Stimulated activated naive CD8-positive, alpha-beta T cell treated with anti-CD3 and anti-CD28 coated beads, Interleukin-15, amount 100 ng/mL, for 72 hours (primary cell): ENCODE results near the gene GRK6.

ENCODE experiments used
- ATAC-seq: fragments of 150-1000 bp; cut with Tn5 transposase; 2 replicates; pipeline ENCODE4 v1.10.0; 2021; ENCODE audit warnings: mild to moderate bottlenecking, moderate library complexity
- DNase-seq, 2 donors: peaks; one replicate each; pipeline ENCODE4 v3.0.0; 2021 to 2022
- H3K27ac Mint-ChIP-seq, 2 donors: one replicate each; pipeline ENCODE4 v1.8.0; 2022; ENCODE audit warnings: mild to moderate bottlenecking in 2 of 2, mixed read lengths in 2 of 2, moderate library complexity in 2 of 2
- H3K27me3 Mint-ChIP-seq: one replicate; pipeline ENCODE4 v1.8.0; 2022; ENCODE audit warnings: mixed read lengths
- H3K4me1 Mint-ChIP-seq: one replicate; pipeline ENCODE4 v1.8.0; 2022; ENCODE audit warnings: mild to moderate bottlenecking, mixed read lengths
- H3K4me3 Mint-ChIP-seq, 2 donors: one replicate each; pipeline ENCODE4 v1.8.0; 2022; ENCODE audit warnings: mild to moderate bottlenecking in 2 of 2, mixed read lengths in 2 of 2, moderate library complexity in 1 of 2
- H3K9me3 Mint-ChIP-seq, 2 donors: one replicate each; pipeline ENCODE4 v1.8.0; 2022; ENCODE audit warnings: mixed read lengths in 2 of 2

The GRK6 gene

DNA sequence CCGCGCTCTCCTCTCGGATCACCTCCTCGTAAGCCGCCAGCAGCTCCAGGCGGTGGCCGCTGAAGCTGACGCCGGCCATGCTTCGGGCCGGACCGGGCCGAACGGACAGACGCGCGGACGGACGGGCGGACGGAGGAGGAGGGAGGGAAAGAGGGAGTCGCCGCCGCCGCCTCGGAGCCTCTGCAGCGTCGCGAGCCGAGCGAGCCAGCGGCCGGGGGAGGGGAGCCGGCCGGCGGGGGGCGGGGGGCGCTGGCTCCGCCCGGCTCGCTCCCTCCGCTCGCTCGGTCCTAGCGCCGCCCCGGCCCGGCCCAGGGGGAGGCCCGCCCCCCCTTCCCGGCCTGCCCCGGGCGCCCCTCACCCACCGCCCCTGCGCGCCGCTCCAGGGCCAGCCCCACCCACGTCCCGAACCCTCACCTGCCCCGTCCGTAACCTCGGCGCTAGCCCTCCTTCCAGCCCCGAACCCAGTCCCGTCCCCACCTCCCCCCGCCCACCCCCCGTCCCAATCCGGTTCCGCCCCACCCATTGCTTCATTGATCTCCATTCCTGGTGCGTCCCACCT, 47.0 kb downstream of the GRK6 start, which contains the start of gene DBN1:
Gene DBN1, minus strand, starts transcription at position 192 of the 559 bp plus-strand sequence. Its CDS starts 113 bp downstream, at position 79.
- Mint-ChIP-seq H3K4me3 (peak within 1 kb of the TSS; percentile 88 to 92), H3K27me3 (no peaks in the 10 kb centered on the region), H3K27ac (peak within 1 kb of the TSS; percentile 88 to 92), H3K4me1 (peaks cover 87% of the 10 kb centered on the region), H3K9me3 (no peaks in the 10 kb centered on the region)
- peak; percentile 32 to 43 for DNase-seq
- ATAC-seq, result peak; percentile 44

DNA sequence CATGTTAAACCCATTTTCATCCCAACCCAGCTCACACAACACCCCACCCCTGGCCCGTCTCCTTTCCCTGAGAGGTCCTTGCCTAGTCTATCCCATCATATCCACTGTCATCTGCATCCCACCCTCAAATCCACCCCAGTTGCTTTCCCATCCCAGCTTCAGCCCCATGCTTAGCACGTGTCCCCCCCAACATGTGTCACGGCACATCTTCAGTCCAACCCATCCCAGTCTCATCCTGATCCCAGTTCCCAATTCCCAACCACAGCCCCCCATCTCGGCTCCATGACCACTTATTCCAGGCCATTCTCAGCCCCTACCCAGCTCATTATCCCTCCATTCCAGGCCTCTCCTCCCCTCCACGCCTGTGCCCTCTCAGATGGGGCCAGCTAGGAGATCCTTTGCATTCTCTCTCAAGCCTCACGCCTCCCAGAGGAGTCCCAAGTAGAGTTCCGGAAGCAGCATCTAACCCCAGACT, 47.6 kb downstream of the GRK6 start:
- Mint-ChIP-seq H3K4me3 (peak overlapping the region; percentile 68 to 89), H3K4me1 (peaks cover 87% of the 10 kb centered on the region), H3K27ac (peak overlapping the region; percentile 88), H3K9me3 (no peaks in the 10 kb centered on the region), H3K27me3 (no peaks in the 10 kb centered on the region)
- DNase-seq, result no peak
- no peak for ATAC-seq

DNA sequence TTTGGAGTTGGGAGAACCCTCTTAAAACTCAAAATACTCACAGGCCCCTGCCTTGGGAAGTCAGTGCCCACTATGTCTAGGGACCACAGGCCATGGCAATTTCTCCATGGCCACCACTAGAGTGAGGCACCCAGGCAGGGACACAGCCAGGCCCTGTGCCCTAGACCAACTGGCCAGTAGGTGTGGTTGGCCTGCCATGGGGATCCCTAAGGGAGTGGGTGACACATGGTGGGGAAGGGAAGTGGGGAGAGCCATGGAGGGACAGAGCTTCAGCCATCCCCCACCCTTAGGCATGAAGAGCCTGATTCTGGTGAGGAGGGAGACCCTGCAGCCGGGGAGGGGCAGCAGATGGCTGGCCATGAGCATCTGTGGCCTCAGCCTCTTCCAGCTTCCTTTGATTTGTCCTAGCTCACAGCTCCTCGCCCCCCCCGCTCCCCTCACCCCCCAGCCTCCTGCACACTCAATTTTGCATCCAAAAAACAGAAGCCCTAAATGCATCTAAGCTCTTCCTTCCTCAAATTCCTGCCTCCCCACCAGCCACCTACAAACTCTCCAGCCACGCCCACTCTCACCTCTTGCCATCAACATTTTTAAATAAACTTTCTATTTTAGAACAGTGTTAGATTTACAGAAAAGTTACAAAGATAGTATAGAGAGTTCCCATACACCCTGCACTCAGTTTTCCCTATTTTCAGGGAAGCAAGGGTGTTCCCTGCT, 48.5 kb downstream of the GRK6 start:
- Mint-ChIP-seq H3K27me3 (no peaks in the 10 kb centered on the region), H3K4me1 (peaks cover 87% of the 10 kb centered on the region), H3K27ac (peak overlapping the region; percentile 71 to 84), H3K9me3 (no peaks in the 10 kb centered on the region), H3K4me3 (peak overlapping the region; percentile 68 to 89)
- no peak for ATAC-seq
- no peak for DNase-seq

DNA sequence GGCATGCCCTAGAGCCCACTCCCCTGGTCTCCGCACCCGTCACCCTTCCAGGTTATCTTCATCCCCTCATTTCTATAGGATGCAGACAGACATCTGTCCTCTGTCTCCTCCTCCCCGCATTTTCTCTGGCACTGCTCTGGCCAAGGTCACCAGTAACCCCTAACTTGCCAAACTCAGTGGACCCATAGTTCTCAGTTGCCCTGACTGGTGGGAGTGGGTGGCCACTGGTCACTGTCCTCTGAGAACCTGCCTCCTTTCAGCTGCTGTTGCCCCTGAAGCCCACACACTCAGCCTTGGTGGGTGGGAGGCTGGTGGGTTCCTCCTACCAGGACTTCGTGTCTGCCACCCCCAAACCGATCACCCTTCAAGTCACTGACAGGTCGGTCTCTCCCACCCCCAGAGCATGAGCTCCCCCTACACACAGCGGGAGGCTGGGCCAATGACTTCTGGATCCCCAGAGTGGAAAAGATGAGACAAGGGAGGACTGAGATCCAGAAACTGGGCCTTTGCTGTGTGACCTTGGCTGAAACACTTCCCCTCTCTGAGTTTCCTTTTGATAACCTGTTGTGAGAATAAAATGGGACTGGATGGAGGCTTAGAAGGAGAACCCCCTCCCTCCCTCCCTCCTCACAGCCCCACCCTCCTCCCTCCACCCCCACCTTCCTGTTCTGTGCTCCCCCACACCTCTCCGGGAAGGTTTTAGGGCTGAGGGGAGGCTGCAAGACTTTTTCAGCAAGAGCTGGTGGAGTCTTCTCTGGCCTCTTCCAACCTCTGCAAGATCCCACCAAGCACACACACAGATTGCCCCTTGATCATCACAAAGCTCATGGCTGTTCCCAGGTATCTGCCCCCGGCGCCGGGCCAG, 49.3 kb downstream of the GRK6 start:
- Mint-ChIP-seq H3K4me1 (peaks cover 81% of the 10 kb centered on the region), H3K9me3 (no peaks in the 10 kb centered on the region), H3K27me3 (no peaks in the 10 kb centered on the region), H3K4me3 (peak overlapping the region; percentile 70 to 72), H3K27ac (peak overlapping the region; percentile 84 to 95)
- ATAC-seq, result no peak
- DNase-seq, result peak in 1 of 2 donors; percentile 31

DNA sequence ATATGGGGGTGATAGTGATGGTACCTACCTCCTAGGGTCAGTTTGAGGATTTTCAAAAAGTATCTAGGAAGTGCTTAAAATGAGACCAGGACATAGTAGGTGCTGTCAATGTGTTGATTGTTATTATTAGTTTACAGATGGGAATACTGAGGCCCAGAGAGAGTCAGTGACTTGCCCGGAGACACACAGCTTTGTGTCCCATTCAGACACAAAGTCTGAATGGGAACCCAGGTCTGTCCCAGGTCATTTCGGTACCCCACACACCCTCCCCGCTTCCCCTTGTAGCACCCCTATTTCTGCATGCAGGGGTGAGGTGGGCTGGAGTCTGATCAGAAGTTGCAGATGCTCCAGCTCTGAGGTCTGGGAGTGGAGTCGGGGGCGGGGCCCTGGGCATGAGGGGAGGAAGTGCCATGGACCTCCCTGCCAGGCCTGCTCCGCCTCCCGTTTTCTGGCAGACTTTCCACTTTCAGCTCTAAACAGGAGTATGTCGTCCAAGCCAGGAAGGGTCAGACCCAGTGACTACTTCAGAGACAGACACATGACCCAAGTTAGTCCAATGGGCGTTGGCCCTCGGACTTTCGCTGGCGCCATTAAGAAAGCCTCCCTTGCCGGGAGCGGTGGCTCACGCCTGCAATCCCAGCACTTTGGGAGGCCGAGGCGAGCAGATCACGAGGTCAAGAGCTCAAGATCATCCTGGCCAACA, 50.2 kb downstream of the GRK6 start:
- Mint-ChIP-seq H3K27me3 (no peaks in the 10 kb centered on the region), H3K4me1 (peaks cover 73% of the 10 kb centered on the region), H3K4me3 (peak overlapping the region; percentile 70 to 72), H3K9me3 (no peaks in the 10 kb centered on the region), H3K27ac (peak overlapping the region; percentile 59 to 99)
- DNase-seq, result no peak
- ATAC-seq, result no peak

DNA sequence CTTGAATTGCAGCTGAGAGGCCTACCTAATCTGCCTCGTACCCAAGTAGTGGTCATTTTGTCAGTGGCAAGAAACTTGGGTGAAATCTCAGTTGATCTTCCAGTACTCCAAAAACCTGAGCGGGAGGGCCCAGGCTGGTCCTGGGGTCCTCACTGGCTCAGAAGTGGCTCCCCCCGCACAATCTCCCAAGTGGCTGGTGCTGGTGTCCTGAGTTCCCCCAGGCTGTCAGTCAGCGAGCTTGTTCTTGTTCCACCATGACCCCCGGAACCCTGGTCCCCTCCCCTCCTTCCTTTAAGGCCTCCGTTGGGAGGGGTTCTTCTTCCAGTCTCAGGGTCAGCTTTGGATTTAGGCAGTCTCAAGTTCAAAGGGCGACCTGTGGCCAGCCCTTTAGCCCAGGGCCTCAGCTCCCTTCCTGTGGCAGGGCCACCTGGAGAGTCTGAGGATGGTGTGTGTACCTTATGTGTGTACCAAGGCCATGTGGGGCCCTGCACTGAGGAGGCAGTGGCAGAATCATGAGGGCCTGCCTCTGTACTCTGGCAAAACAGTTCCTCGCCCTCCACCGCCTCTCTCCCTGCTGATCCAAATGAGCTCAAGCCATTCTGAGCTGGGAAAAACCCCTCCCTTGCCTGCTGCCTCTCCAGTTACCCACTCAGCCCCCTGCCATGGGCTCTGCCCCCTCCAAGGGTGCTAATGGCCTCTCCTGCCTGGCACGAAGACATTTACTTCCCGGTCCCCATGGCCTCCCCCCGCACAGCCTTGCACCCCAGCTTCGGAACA, 51.4 kb downstream of the GRK6 start:
- ATAC-seq (no peak), DNase-seq (no peak)
- peaks cover 66% of the 10 kb centered on the region for H3K4me1 Mint-ChIP-seq
- H3K27me3 Mint-ChIP-seq, result no peaks in the 10 kb centered on the region
- H3K9me3 Mint-ChIP-seq, result no peaks in the 10 kb centered on the region
- peak overlapping the region; percentile 67 to 76 for H3K4me3 Mint-ChIP-seq
- peak overlapping the region; percentile 99 to 100 for H3K27ac Mint-ChIP-seq

DNA sequence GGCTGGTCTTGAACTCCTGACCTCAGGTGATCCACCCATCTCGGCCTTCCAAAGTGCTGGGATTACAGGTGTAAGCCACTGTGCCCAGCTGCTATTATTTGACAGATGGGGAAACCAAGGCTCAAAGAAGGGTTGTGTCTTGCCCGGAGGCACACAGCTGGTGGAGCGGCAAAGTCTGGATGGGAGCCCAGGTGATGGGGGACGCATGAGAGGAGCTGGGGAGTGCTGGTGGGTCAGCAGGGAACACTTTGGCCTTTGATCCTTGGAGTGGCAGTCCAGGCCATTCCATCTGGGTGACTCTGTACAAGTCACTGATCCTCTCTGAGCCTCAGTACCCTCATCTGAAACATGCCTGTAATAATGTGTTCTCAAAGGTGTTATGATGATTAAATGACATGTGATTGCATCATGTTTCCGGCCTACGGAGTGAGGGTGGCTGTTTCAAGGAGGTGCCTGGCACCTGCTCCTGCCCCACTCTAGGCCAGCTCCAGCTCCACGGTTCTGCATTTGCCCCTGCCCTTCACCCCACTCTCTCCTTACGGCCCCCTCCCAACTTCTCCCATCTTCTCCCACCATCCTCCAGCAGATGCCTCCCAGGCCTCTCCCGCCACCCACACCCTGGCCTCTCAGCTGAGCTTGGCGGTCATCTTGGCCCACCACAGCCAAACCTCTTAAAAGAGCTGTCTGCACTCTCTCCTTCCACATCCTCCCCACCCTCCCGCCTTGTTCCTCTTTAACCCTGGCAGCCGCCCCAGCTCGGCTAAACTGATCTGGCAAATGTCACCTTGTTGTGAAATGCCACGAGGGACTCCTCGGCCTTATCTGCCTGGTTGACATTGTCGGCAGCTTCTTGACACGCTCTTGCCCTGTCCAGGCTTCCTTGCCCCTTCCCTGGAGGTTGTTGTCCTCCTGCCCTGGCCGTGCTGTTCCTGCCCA, 52.5 kb downstream of the GRK6 start:
- Mint-ChIP-seq H3K4me1 (peaks cover 61% of the 10 kb centered on the region), H3K4me3 (peak overlapping the region; percentile 67 to 76), H3K27ac (peak overlapping the region; percentile 99 to 100), H3K9me3 (no peaks in the 10 kb centered on the region), H3K27me3 (no peaks in the 10 kb centered on the region)
- DNase-seq (peak; percentile 79 to 82), ATAC-seq (peak; percentile 90)

DNA sequence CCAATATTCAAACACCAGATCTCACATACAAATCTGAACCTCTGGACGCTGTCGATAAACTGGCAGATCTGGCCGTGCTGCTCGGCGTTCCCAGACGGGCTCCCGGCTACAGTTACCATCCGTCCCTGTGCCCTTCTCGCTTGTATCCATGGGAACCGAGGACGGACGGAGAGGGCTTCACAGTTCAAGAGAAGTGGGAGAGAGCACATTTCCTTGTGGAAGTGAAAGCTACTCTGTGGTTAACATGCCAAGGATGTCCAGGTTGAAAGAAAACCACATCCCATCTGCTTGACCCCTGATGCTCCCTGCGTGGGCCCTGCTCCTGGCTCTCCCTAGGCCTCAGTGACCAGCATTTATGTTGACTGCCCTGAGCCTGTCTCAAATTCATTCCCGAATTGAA, 53.3 kb downstream of the GRK6 start:
- no peaks in the 10 kb centered on the region for H3K27me3 Mint-ChIP-seq
- peaks cover 53% of the 10 kb centered on the region for H3K4me1 Mint-ChIP-seq
- ATAC-seq (no peak), DNase-seq (no peak)
- H3K4me3 Mint-ChIP-seq, result peak overlapping the region; percentile 33 to 76
- H3K27ac Mint-ChIP-seq, result peak overlapping the region; percentile 99 to 100
- no peaks in the 10 kb centered on the region for H3K9me3 Mint-ChIP-seq

DNA sequence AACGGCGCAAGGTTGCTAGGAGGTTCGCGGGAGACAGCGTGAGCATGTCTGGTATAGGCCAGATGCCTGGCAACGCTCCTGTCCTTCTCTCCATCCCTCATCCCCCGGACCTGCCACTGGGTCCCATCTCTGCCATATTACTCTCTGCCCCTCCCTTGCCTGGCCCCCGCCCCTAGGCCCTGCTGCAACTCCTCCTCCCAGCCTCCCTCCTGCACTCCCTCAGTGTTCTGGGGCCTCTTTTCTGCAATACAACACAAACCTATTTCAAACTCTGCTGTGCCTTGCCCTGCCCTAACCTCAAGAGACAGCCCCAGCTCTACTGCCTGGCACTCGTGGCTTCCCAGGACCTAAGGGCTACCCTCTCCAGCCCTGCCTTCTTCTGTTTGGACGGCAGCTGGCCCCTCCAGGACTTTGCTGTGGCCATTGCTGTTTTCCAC, 55.9 kb downstream of the GRK6 start:
- no peak for ATAC-seq
- peaks cover 29% of the 10 kb centered on the region for H3K4me1 Mint-ChIP-seq
- peak overlapping the region; percentile 40 to 79 for H3K27ac Mint-ChIP-seq
- no peak for DNase-seq
- no peaks in the 10 kb centered on the region for H3K27me3 Mint-ChIP-seq
- no peaks in the 10 kb centered on the region for H3K9me3 Mint-ChIP-seq
- H3K4me3 Mint-ChIP-seq, result no peak overlapping the region

DNA sequence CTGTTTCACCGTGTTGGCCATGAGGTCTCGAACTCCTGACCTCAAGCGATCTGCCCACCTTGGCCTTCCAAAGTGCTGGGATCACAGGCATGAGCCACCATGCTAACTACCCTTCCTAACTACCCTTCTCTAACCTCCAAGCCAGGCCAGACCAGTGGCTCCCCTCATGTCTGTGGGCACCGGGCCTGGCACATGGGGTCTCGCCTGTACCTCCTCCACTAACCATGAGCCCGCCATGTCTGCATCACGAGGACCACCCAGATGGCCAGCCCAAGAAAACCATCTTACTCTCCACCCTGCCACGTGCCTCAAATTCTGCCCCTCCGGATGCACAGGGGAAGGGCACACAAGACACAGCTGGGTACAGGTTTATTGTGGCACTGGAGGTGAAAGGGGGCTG, 56.6 kb downstream of the GRK6 start:
- ATAC-seq, result no peak
- H3K4me3 Mint-ChIP-seq, result no peak overlapping the region
- H3K27me3 Mint-ChIP-seq, result no peaks in the 10 kb centered on the region
- H3K9me3 Mint-ChIP-seq, result no peaks in the 10 kb centered on the region
- peak overlapping the region; percentile 4 to 15 for H3K27ac Mint-ChIP-seq
- H3K4me1 Mint-ChIP-seq, result peaks cover 22% of the 10 kb centered on the region
- DNase-seq, result no peak

DNA sequence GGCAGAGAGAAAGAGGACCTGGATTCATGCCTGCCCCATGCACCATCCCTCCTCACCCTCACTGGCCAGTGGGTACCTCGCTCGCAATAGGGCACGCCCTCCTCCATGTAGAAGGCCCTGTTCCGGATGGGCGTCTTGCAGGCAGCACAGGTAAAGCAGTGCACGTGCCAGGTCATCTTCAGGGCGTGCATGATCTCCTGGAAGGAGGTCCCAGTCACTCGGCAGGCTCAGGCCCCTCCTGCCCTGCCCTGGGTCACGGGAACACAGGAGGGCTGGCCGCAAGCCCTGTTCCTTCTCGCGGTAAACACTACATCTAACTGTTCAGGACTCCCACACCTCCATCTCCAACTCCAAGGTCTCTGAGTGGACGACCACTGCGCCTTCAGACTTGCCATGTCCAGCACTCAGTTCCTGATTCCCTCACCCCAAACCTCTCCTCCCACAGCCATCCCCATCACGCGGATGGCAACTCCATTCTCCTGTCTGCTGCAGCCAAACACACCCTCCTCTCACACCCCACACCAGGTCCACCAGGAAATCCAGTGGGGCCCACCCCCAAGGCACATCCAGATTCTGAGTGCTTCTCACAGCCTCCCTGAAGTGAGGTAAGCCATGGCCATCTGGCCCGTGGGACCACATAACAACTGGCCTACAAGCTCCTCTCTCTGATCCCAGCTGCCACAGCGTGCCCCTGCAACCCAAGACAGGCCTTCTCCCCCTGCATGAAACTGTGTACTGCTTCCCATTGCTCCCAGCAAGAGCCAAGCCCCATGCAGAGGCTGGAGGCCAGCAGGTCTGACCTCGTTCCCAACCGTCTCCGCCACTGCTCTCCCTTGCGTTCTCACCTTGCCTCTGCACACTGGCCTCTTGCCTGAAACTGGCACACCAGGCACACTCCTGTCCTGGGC, 57.8 kb downstream of the GRK6 start:
- no peaks in the 10 kb centered on the region for H3K9me3 Mint-ChIP-seq
- H3K27ac Mint-ChIP-seq, result peak overlapping the region in 1 of 2 donors; percentile 39
- H3K4me3 Mint-ChIP-seq, result no peak overlapping the region
- no peaks in the 10 kb centered on the region for H3K27me3 Mint-ChIP-seq
- no peak for DNase-seq
- H3K4me1 Mint-ChIP-seq, result peaks cover 10% of the 10 kb centered on the region
- ATAC-seq, result no peak

DNA sequence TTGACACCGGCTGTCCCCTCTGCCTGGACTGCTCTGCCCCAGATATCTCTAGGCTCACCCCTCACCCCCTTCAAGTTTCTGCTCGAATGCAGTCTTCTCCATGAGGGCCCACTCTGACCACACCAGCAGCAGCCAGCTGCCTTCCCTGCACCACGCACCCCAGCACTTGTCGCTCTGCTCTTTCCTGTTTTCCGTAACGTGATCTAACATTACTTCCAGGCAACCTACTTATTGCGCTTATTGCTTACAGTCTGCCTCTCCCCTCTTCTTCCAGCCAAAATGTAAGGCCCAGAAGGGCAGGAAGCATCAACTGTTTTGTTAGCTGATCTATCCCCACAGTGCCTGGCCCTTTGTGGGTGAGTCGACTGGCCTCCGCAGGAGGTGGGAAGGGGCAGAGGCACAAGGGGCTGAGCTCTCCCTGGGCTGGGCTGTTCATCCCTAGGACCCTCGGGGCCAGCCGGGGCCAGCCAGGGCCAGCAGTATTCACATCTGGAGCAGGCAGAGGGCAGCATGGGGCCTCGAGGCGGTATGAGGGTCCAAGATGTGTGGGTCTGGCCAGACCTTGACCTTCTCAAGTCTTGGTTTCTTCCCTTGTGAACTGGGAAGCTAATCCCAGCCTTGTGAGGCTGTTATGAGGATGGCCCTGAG, 58.5 kb downstream of the GRK6 start:
- Mint-ChIP-seq H3K4me3 (no peak overlapping the region), H3K27me3 (no peaks in the 10 kb centered on the region), H3K4me1 (peaks cover 2% of the 10 kb centered on the region), H3K27ac (peak overlapping the region in 1 of 2 donors; percentile 69), H3K9me3 (no peaks in the 10 kb centered on the region)
- ATAC-seq (no peak), DNase-seq (no peak)
